ENCODE measurements around the gene GALNT14. TPM values are rescaled to one million over a fixed set of nuclear protein-coding genes. Genes with fewer than 3 reads are reported as not detected.
"Not testable (repeated sequence)": the region's sequence is repeated elsewhere in the genome, so short reads cannot be mapped to it uniquely, and the experiment has no call there.

Gene GALNT14
- total RNA-seq, 1 experiment from 2014 or later = 1.6 TPM

GRCh38 chr2:30910686-30911085, 227.6 kb downstream of the GALNT14 start:
- Histone ChIP-seq H3K79me2 (ENCODE audit: low read length) (no peaks in the 10 kb centered on the region), H2AFZ (ENCODE audit: low read length) (no peak overlapping the region), H3K9me3 (ENCODE audit: low read length) (no peaks in the 10 kb centered on the region), H3K4me1 (ENCODE audit: low read length) (no peaks in the 10 kb centered on the region), H3K36me3 (ENCODE audit: insufficient read depth, low read length) (no peaks in the 10 kb centered on the region), H3K27me3 (ENCODE audit: low read length) (no peaks in the 10 kb centered on the region), H3K4me3 (ENCODE audit: low read length) (no peak overlapping the region), H3K4me2 (ENCODE audit: low read depth, low read length, poor library complexity, severe bottlenecking) (no peak overlapping the region), H3K9me2 (replicated peaks; ENCODE audit: insufficient read depth, low read length) (no peaks in the 10 kb centered on the region), H3K27ac (ENCODE audit: low read length) (no peak overlapping the region), H3K9ac (ENCODE audit: low read length) (no peak overlapping the region), H4K20me1 (ENCODE audit: insufficient read depth, low read depth, low read length) (no peaks in the 10 kb centered on the region)
- DNase-seq = no peak

- H3K36me3 ChIP-seq (ENCODE audit: insufficient read depth, low read length); H3K4me2 ChIP-seq (ENCODE audit: low read depth, low read length, poor library complexity, severe bottlenecking); H3K27ac ChIP-seq (ENCODE audit: low read length); H3K79me2 ChIP-seq (ENCODE audit: low read length); H3K9me3 ChIP-seq (ENCODE audit: low read length); H3K9me2 ChIP-seq (replicated peaks; ENCODE audit: insufficient read depth, low read length); DNase-seq; H2AFZ ChIP-seq (ENCODE audit: low read length); H3K4me1 ChIP-seq (ENCODE audit: low read length); H3K4me3 ChIP-seq (ENCODE audit: low read length); H3K9ac ChIP-seq (ENCODE audit: low read length); H4K20me1 ChIP-seq (ENCODE audit: insufficient read depth, low read depth, low read length); H3K27me3 ChIP-seq (ENCODE audit: low read length): not testable (repeated sequence)
These were observed 233.8 kb downstream of the GALNT14 start for GRCh38 chr2:30904437-30904836.

GRCh38 chr2:30903326-30903725, 234.9 kb downstream of the GALNT14 start:
- no peaks in the 10 kb centered on the region for H4K20me1 ChIP-seq (ENCODE audit: insufficient read depth, low read depth, low read length)
- no peak overlapping the region for H3K4me3 ChIP-seq (ENCODE audit: low read length)
- no peak overlapping the region for H3K9ac ChIP-seq (ENCODE audit: low read length)
- H3K4me1 ChIP-seq (ENCODE audit: low read length) = no peaks in the 10 kb centered on the region
- no peaks in the 10 kb centered on the region for H3K27me3 ChIP-seq (ENCODE audit: low read length)
- no peaks in the 10 kb centered on the region for H3K79me2 ChIP-seq (ENCODE audit: low read length)
- H3K36me3 ChIP-seq (ENCODE audit: insufficient read depth, low read length) = no peaks in the 10 kb centered on the region
- no peak for DNase-seq
- no peaks in the 10 kb centered on the region for H3K9me2 ChIP-seq (replicated peaks; ENCODE audit: insufficient read depth, low read length)
- H3K27ac ChIP-seq (ENCODE audit: low read length) = no peak overlapping the region
- no peak overlapping the region for H2AFZ ChIP-seq (ENCODE audit: low read length)
- no peak overlapping the region for H3K4me2 ChIP-seq (ENCODE audit: low read depth, low read length, poor library complexity, severe bottlenecking)
- H3K9me3 ChIP-seq (ENCODE audit: low read length) = no peaks in the 10 kb centered on the region

GRCh38 chr2:30900381-30900780, 237.9 kb downstream of the GALNT14 start:
- Histone ChIP-seq H4K20me1 (ENCODE audit: insufficient read depth, low read depth, low read length) (no peaks in the 10 kb centered on the region), H3K9me3 (ENCODE audit: low read length) (no peaks in the 10 kb centered on the region), H3K36me3 (ENCODE audit: insufficient read depth, low read length) (no peaks in the 10 kb centered on the region), H3K79me2 (ENCODE audit: low read length) (no peaks in the 10 kb centered on the region), H3K9me2 (replicated peaks; ENCODE audit: insufficient read depth, low read length) (no peaks in the 10 kb centered on the region), H3K4me3 (ENCODE audit: low read length) (no peak overlapping the region), H3K9ac (ENCODE audit: low read length) (no peak overlapping the region), H2AFZ (ENCODE audit: low read length) (no peak overlapping the region), H3K27me3 (ENCODE audit: low read length) (no peaks in the 10 kb centered on the region), H3K27ac (ENCODE audit: low read length) (no peak overlapping the region), H3K4me1 (ENCODE audit: low read length) (no peaks in the 10 kb centered on the region), H3K4me2 (ENCODE audit: low read depth, low read length, poor library complexity, severe bottlenecking) (no peak overlapping the region)
- DNase-seq = no peak

GRCh38 chr2:30899516-30900054, 238.7 kb downstream of the GALNT14 start:
- H3K27ac ChIP-seq (ENCODE audit: low read length) = no peak overlapping the region

GRCh38 chr2:30897539-30897938, 240.7 kb downstream of the GALNT14 start:
- Histone ChIP-seq H3K4me2 (ENCODE audit: low read depth, low read length, poor library complexity, severe bottlenecking) (no peak overlapping the region), H3K4me1 (ENCODE audit: low read length) (no peaks in the 10 kb centered on the region), H3K9ac (ENCODE audit: low read length) (no peak overlapping the region), H3K4me3 (ENCODE audit: low read length) (no peak overlapping the region), H3K79me2 (ENCODE audit: low read length) (no peaks in the 10 kb centered on the region), H3K27me3 (ENCODE audit: low read length) (0 out of 2 replicates have a peak, but pooled peaks cover under 1% of the 10 kb centered on the region), H3K27ac (ENCODE audit: low read length) (no peak overlapping the region), H2AFZ (ENCODE audit: low read length) (no peak overlapping the region), H3K36me3 (ENCODE audit: insufficient read depth, low read length) (no peaks in the 10 kb centered on the region), H3K9me3 (ENCODE audit: low read length) (no peaks in the 10 kb centered on the region), H3K9me2 (replicated peaks; ENCODE audit: insufficient read depth, low read length) (no peaks in the 10 kb centered on the region), H4K20me1 (ENCODE audit: insufficient read depth, low read depth, low read length) (no peaks in the 10 kb centered on the region)
- no peak for DNase-seq

More at GRCh38 chr2:30899516-30900054, 238.7 kb downstream of the GALNT14 start:
- no peaks in the 10 kb centered on the region for H3K9me3 ChIP-seq (ENCODE audit: low read length)
- H3K79me2 ChIP-seq (ENCODE audit: low read length) = no peaks in the 10 kb centered on the region
- DNase-seq = no peak
- no peaks in the 10 kb centered on the region for H3K36me3 ChIP-seq (ENCODE audit: insufficient read depth, low read length)
- no peaks in the 10 kb centered on the region for H3K27me3 ChIP-seq (ENCODE audit: low read length)
- no peak overlapping the region for H3K4me2 ChIP-seq (ENCODE audit: low read depth, low read length, poor library complexity, severe bottlenecking)
- no peaks in the 10 kb centered on the region for H4K20me1 ChIP-seq (ENCODE audit: insufficient read depth, low read depth, low read length)
- no peak overlapping the region for H3K4me3 ChIP-seq (ENCODE audit: low read length)
- H3K9me2 ChIP-seq (replicated peaks; ENCODE audit: insufficient read depth, low read length) = no peaks in the 10 kb centered on the region
- H3K4me1 ChIP-seq (ENCODE audit: low read length) = no peaks in the 10 kb centered on the region
- H3K9ac ChIP-seq (ENCODE audit: low read length) = no peak overlapping the region
- H2AFZ ChIP-seq (ENCODE audit: low read length) = no peak overlapping the region

GRCh38 chr2:30894498-30895119, 243.6 kb downstream of the GALNT14 start:
- 0 out of 2 replicates have a peak, but pooled peaks cover 2% of the 10 kb centered on the region for H3K27me3 ChIP-seq (ENCODE audit: low read length)
- no peak overlapping the region for H3K9ac ChIP-seq (ENCODE audit: low read length)
- H3K4me1 ChIP-seq (ENCODE audit: low read length) = no peaks in the 10 kb centered on the region
- H2AFZ ChIP-seq (ENCODE audit: low read length) = no peak overlapping the region
- no peak for DNase-seq
- H3K79me2 ChIP-seq (ENCODE audit: low read length) = no peaks in the 10 kb centered on the region
- no peak overlapping the region for H3K4me2 ChIP-seq (ENCODE audit: low read depth, low read length, poor library complexity, severe bottlenecking)
- no peak overlapping the region for H3K27ac ChIP-seq (ENCODE audit: low read length)
- H3K4me3 ChIP-seq (ENCODE audit: low read length) = no peak overlapping the region
- no peaks in the 10 kb centered on the region for H3K36me3 ChIP-seq (ENCODE audit: insufficient read depth, low read length)
- no peaks in the 10 kb centered on the region for H3K9me3 ChIP-seq (ENCODE audit: low read length)
- no peaks in the 10 kb centered on the region for H3K9me2 ChIP-seq (replicated peaks; ENCODE audit: insufficient read depth, low read length)
- H4K20me1 ChIP-seq (ENCODE audit: insufficient read depth, low read depth, low read length) = no peaks in the 10 kb centered on the region

GRCh38 chr2:30888852-30889409, 249.3 kb downstream of the GALNT14 start:
- H2AFZ ChIP-seq (ENCODE audit: low read length) = no peak overlapping the region
- no peaks in the 10 kb centered on the region for H3K9me2 ChIP-seq (replicated peaks; ENCODE audit: insufficient read depth, low read length)
- no peak overlapping the region for H3K4me2 ChIP-seq (ENCODE audit: low read depth, low read length, poor library complexity, severe bottlenecking)
- no peaks in the 10 kb centered on the region for H3K36me3 ChIP-seq (ENCODE audit: insufficient read depth, low read length)
- H3K4me1 ChIP-seq (ENCODE audit: low read length) = no peaks in the 10 kb centered on the region
- H3K4me3 ChIP-seq (ENCODE audit: low read length) = no peak overlapping the region
- no peaks in the 10 kb centered on the region for H4K20me1 ChIP-seq (ENCODE audit: insufficient read depth, low read depth, low read length)
- 0 out of 2 replicates have a peak, but pooled peaks cover 2% of the 10 kb centered on the region for H3K27me3 ChIP-seq (ENCODE audit: low read length)
- H3K9me3 ChIP-seq (ENCODE audit: low read length) = no peaks in the 10 kb centered on the region
- no peak overlapping the region for H3K27ac ChIP-seq (ENCODE audit: low read length)
- no peaks in the 10 kb centered on the region for H3K79me2 ChIP-seq (ENCODE audit: low read length)
- DNase-seq = no peak
- no peak overlapping the region for H3K9ac ChIP-seq (ENCODE audit: low read length)
